HG02840 (cell line): Measurements from ENCODE around the gene SV2C.

ENCODE experiments used
- ATAC-seq: cut with Tn5 transposase; IDR thresholded peaks from one replicate; pipeline ENCODE4 v1.9.1; 2021; ENCODE audit warnings: mild to moderate bottlenecking, moderate library complexity, moderate number of reproducible peaks; ENCODE audit not compliant: unreplicated experiment, low FRiP score

The SV2C gene

GRCh38 chr5:76091351-76091750 is 8.2 kb downstream of the SV2C start:
- no peak for ATAC-seq

GRCh38 chr5:76099286-76099702 is 16.1 kb downstream of the SV2C start:
- no peak for ATAC-seq

- ATAC-seq: no peak
Measured at GRCh38 chr5:76099756-76100155, 16.6 kb downstream of the SV2C start.

GRCh38 chr5:76104027-76104426 is 20.8 kb downstream of the SV2C start:
- no peak for ATAC-seq

- no peak for ATAC-seq
Measured at GRCh38 chr5:76106149-76106548, 23.0 kb downstream of the SV2C start.

GRCh38 chr5:76111477-76112174 is 28.4 kb downstream of the SV2C start:
- ATAC-seq: no peak

GRCh38 chr5:76113103-76113502 is 29.9 kb downstream of the SV2C start:
- no peak for ATAC-seq

- ATAC-seq: no peak
Measured at GRCh38 chr5:76114179-76114851, 31.1 kb downstream of the SV2C start.

- ATAC-seq: no peak
Measured at GRCh38 chr5:76125346-76125745, 42.2 kb downstream of the SV2C start.

- no peak for ATAC-seq
Measured at GRCh38 chr5:76125888-76126287, 42.7 kb downstream of the SV2C start.

- no peak for ATAC-seq
Measured at GRCh38 chr5:76134003-76134402, 50.8 kb downstream of the SV2C start.

GRCh38 chr5:76134646-76135045 is 51.5 kb downstream of the SV2C start:
- no peak for ATAC-seq

GRCh38 chr5:76137887-76138542 is 54.8 kb downstream of the SV2C start:
- no peak for ATAC-seq

- no peak for ATAC-seq
Measured at GRCh38 chr5:76143884-76144283, 60.7 kb downstream of the SV2C start.

GRCh38 chr5:76144513-76145274 is 61.5 kb downstream of the SV2C start:
- ATAC-seq: no peak

GRCh38 chr5:76145945-76146344 is 62.8 kb downstream of the SV2C start:
- no peak for ATAC-seq

- no peak for ATAC-seq
Measured at GRCh38 chr5:76149636-76150035, 66.5 kb downstream of the SV2C start.

GRCh38 chr5:76152161-76152560 is 69.0 kb downstream of the SV2C start:
- ATAC-seq: no peak

- ATAC-seq: no peak
Measured at GRCh38 chr5:76152700-76153099, 69.5 kb downstream of the SV2C start.

- no peak for ATAC-seq
Measured at GRCh38 chr5:76153271-76153670, 70.1 kb downstream of the SV2C start.
